ENCODE data around the gene GCH1. TPM values are rescaled to one million over a fixed set of nuclear protein-coding genes. Genes with fewer than 3 reads are reported as not detected.
A peak's percentile ranks its signal among the peaks of the same experiment; 100 is the strongest.

GCH1 gene
- total and polyA plus RNA-seq, 2 donors from 2014 or later: 9.2 to 12.3 TPM

DNA sequence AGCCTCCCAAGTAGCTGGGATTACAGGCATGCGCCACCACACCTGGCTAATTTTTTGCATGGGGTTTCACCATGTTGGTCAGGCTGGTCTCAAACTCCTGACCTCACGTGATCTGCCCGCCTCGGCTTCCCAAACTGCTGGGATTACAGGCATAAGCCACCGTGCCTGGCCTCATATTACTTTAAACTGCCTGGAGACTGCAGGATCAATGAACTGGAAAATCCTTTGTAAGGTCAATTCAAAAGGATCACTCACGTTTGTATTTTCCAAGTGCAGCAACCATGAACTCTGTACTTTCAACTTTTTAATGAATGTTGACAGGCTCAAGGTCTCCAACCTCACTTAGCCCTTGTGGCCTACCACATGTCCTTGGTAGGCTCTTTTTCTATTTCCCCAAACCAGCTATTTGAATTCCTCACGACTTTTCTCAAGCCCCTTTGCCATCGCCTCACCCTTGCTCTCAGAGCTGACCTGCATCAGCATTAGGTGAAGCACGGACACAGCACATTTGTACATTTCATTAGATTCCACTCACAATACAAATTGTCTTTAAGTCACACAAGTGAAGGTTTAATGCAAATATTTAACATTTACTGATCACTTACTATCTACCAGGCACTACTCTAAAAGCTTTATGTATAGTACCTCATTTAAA lies 42.2 kb upstream of the GCH1 start:
- TF ChIP-seq, protein P1, sequence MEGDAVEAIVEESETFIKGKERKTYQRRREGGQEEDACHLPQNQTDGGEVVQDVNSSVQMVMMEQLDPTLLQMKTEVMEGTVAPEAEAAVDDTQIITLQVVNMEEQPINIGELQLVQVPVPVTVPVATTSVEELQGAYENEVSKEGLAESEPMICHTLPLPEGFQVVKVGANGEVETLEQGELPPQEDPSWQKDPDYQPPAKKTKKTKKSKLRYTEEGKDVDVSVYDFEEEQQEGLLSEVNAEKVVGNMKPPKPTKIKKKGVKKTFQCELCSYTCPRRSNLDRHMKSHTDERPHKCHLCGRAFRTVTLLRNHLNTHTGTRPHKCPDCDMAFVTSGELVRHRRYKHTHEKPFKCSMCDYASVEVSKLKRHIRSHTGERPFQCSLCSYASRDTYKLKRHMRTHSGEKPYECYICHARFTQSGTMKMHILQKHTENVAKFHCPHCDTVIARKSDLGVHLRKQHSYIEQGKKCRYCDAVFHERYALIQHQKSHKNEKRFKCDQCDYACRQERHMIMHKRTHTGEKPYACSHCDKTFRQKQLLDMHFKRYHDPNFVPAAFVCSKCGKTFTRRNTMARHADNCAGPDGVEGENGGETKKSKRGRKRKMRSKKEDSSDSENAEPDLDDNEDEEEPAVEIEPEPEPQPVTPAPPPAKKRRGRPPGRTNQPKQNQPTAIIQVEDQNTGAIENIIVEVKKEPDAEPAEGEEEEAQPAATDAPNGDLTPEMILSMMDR (IDR thresholded peaks at IDR 0.05; ENCODE audit: borderline replicate concordance, extremely low read depth, insufficient read depth): no peak
- Histone ChIP-seq H3K9me3 (ENCODE audit: control insufficient read depth in 2 of 3, insufficient read depth in 1 of 3, low read length in 3 of 3) (no peaks in the 10 kb centered on the region), H3K9ac (ENCODE audit: low read length in 3 of 3) (no peak overlapping the region), H3K4me3 (ENCODE audit: low read length in 3 of 3) (no peak overlapping the region), H3K4me1 (ENCODE audit: control insufficient read depth in 2 of 3, insufficient read depth in 2 of 3, low read depth in 1 of 3, low read length in 3 of 3) (no peaks in the 10 kb centered on the region), H3K27ac (ENCODE audit: low read depth in 2 of 2, low read length in 2 of 2) (no peak overlapping the region), H3K27me3 (ENCODE audit: control insufficient read depth, insufficient read depth, low read length) (no peaks in the 10 kb centered on the region), H3K36me3 (ENCODE audit: control insufficient read depth in 2 of 3, insufficient read depth in 3 of 3, low read length in 3 of 3) (no peaks in the 10 kb centered on the region)
- FAIRE-seq (no peak), DNase-seq (peak in 2 of 5 donors; percentile 5 to 9)
- intact Hi-C loops (cut with DNase I): no loop called here

DNA sequence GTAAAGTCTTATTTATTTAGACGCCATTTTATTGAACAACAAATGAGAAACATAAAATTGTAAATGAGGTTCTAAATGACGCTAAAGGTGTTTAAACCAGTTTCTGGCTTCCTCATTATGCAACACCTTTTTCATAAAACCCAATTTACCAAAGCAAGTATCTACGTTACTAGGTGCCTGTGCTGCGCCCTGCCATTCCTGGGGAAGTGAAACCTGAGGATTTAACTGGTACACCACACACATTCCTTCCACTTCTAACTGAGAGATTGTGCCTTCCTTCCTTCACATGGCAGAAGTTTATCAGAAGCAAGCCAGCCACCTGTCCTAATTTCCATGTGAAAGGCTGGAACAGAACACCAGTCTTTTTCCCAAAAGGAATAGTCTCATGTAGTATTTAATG lies 40.3 kb upstream of the GCH1 start:
- Histone ChIP-seq H3K9ac (ENCODE audit: low read length in 3 of 3) (no peak overlapping the region), H3K4me1 (ENCODE audit: control insufficient read depth in 2 of 3, insufficient read depth in 2 of 3, low read depth in 1 of 3, low read length in 3 of 3) (no peaks in the 10 kb centered on the region), H3K36me3 (ENCODE audit: control insufficient read depth in 2 of 3, insufficient read depth in 3 of 3, low read length in 3 of 3) (no peaks in the 10 kb centered on the region), H3K9me3 (ENCODE audit: control insufficient read depth in 2 of 3, insufficient read depth in 1 of 3, low read length in 3 of 3) (no peaks in the 10 kb centered on the region), H3K27me3 (ENCODE audit: control insufficient read depth, insufficient read depth, low read length) (no peaks in the 10 kb centered on the region), H3K27ac (ENCODE audit: low read depth in 2 of 2, low read length in 2 of 2) (no peak overlapping the region), H3K4me3 (ENCODE audit: low read length in 3 of 3) (peak overlapping the region in 2 of 3 donors; percentile 23 to 35)
- DNase-seq (no peak), FAIRE-seq (no peak)
- TF ChIP-seq, protein P1 (IDR thresholded peaks at IDR 0.05; ENCODE audit: borderline replicate concordance, extremely low read depth, insufficient read depth): no peak
- intact Hi-C loops (cut with DNase I): no loop called here

DNA sequence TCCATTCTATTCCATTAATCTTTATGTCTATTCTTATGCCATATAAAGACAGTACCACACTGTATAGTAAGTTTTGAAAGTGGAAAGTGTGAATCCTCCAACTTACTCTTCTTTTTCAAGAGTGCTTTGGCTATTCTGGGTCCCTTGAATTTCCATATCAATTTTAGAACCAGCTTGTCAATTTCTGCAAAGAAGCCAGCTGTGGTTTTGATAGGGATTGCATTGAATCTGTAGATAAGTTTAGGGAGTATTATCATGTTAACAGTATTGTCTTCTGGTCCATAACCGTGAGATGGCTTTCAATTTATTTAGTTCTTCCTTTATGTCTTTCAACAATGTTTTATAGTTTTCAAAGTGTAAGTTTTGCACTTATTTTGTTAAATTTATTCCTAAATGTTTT lies 34.2 kb upstream of the GCH1 start:
- TF ChIP-seq, protein P1 (IDR thresholded peaks at IDR 0.05; ENCODE audit: borderline replicate concordance, extremely low read depth, insufficient read depth): no peak
- FAIRE-seq (no peak), DNase-seq (no peak)
- Histone ChIP-seq H3K27ac (ENCODE audit: low read depth in 2 of 2, low read length in 2 of 2) (no peak overlapping the region), H3K4me3 (ENCODE audit: low read length in 3 of 3) (no peak overlapping the region), H3K4me1 (ENCODE audit: control insufficient read depth in 2 of 3, insufficient read depth in 2 of 3, low read depth in 1 of 3, low read length in 3 of 3) (no peaks in the 10 kb centered on the region), H3K9ac (ENCODE audit: low read length in 3 of 3) (no peak overlapping the region), H3K9me3 (ENCODE audit: control insufficient read depth in 2 of 3, insufficient read depth in 1 of 3, low read length in 3 of 3) (no peaks in the 10 kb centered on the region), H3K27me3 (ENCODE audit: control insufficient read depth, insufficient read depth, low read length) (no peaks in the 10 kb centered on the region), H3K36me3 (ENCODE audit: control insufficient read depth in 2 of 3, insufficient read depth in 3 of 3, low read length in 3 of 3) (no peaks in the 10 kb centered on the region)
- intact Hi-C loops (cut with DNase I): no loop called here

DNA sequence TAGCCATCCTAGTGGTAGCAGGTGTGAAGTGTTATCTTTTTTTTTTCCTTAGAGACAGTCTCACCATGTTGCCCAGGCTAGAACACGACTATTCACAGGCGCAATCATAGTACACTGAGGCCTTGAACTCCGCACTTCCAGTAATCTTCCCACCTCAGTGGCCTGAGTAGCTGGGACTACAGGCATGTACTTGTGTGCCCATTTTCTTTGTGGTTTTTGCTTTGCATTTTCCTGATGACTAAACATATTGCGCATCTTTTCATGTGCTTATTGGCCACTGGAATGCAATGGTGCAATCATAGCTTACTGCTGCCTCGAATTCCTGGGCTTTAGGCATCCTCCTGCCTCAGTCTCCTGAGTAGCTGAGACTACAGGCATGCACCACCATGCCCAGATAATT lies 33.3 kb upstream of the GCH1 start:
- no peaks in the 10 kb centered on the region for H3K36me3 ChIP-seq (ENCODE audit: control insufficient read depth in 2 of 3, insufficient read depth in 3 of 3, low read length in 3 of 3)
- no peak for DNase-seq
- no peak overlapping the region for H3K4me3 ChIP-seq (ENCODE audit: low read length in 3 of 3)
- H3K9ac ChIP-seq (ENCODE audit: low read length in 3 of 3): no peak overlapping the region
- H3K9me3 ChIP-seq (ENCODE audit: control insufficient read depth in 2 of 3, insufficient read depth in 1 of 3, low read length in 3 of 3): no peaks in the 10 kb centered on the region
- intact Hi-C loops (cut with DNase I): no loop called here
- no peaks in the 10 kb centered on the region for H3K27me3 ChIP-seq (ENCODE audit: control insufficient read depth, insufficient read depth, low read length)
- TF ChIP-seq, protein P1 (IDR thresholded peaks at IDR 0.05; ENCODE audit: borderline replicate concordance, extremely low read depth, insufficient read depth): no peak
- H3K27ac ChIP-seq (ENCODE audit: low read depth in 2 of 2, low read length in 2 of 2): no peak overlapping the region
- H3K4me1 ChIP-seq (ENCODE audit: control insufficient read depth in 2 of 3, insufficient read depth in 2 of 3, low read depth in 1 of 3, low read length in 3 of 3): no peaks in the 10 kb centered on the region
- no peak for FAIRE-seq

All from kidney (tissue), 14 donors.